GM12865 (cell line): ENCODE data around the gene MRPL20.

Source experiments
- DNase-seq: peaks from one replicate; pipeline ENCODE4 v3.0.0; 2010; ENCODE audit warnings: low read depth
- H3K4me3 ChIP-seq: 2 replicates; pipeline ENCODE4 v1.5.1; 2011; ENCODE audit warnings: mild to moderate bottlenecking, low read depth, low read length, control low read depth
- CTCF ChIP-seq: IDR thresholded peaks from 2 replicates; pipeline ENCODE4 v1.5.1; 2011; ENCODE audit warnings: low read length, control low read depth, low read depth, inconsistent platforms; ENCODE audit not compliant: insufficient read depth; ENCODE audit errors: missing control alignments

MRPL20 gene

DNA sequence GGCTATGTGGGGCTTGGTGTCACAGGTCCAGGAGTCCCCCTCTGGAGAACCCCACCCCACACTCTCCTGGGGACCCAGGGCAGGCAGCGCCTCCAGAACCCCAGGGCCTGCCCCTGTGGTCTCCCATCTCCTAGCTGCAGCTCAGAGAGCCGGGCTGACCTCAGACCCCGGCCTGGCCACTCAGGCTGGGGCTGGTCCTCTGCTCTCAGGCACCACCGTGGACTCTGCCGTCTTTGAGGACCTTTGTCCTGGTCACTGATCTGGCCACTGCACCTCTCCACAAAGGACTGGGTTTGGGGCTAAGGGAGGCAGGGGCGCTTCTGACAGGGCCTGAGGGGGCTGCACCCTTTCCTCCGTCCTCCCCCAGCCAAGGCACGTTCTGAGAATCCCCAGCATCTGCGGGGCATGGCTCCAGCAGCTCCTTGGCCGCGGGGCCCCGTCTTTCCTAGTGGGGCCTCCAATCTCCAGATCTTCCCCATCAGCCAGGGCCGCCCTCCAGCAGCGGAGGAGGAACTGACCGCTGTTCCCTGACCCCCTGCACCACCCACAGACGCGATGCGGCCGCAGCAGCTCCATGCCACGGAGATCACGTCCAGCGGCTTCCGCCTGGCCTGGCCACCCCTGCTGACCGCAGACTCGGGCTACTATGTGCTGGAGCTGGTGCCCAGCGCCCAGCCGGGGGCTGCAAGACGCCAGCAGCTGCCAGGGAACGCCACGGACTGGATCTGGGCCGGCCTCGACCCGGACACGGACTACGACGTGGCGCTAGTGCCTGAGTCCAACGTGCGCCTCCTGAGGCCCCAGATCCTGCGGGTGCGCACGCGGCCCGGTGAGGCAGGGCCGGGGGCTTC lies 31.7 kb upstream of the MRPL20 start:
- TF ChIP-seq CTCF: no peak
- DNase-seq: no peak
- H3K4me3 ChIP-seq: no peak overlapping the region

DNA sequence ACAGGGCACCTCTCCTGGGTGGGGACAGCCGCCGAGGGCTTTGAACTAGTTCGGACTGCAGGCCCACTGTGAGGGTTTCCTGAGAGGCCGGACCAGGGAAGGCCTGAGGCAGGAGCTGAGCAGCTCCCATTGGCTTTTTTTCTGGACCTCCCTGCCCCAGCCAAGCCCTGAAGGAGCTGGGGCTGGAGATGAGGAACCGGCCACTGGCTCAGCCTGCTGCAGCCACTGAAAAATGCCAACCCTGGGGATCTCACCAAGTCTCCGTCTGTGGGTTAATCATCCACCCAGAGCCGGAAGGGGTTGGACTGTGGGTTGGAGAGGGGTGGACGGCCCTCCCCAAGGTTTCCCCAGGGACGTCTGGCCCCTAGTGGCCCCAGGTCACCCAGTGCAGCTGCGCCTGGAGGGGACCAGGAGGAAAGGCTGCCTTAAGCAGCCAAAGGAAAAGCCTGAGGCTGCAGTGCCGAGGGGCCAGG lies 30.8 kb upstream of the MRPL20 start:
- H3K4me3 ChIP-seq: no peak overlapping the region
- no peak for TF ChIP-seq CTCF
- no peak for DNase-seq

DNA sequence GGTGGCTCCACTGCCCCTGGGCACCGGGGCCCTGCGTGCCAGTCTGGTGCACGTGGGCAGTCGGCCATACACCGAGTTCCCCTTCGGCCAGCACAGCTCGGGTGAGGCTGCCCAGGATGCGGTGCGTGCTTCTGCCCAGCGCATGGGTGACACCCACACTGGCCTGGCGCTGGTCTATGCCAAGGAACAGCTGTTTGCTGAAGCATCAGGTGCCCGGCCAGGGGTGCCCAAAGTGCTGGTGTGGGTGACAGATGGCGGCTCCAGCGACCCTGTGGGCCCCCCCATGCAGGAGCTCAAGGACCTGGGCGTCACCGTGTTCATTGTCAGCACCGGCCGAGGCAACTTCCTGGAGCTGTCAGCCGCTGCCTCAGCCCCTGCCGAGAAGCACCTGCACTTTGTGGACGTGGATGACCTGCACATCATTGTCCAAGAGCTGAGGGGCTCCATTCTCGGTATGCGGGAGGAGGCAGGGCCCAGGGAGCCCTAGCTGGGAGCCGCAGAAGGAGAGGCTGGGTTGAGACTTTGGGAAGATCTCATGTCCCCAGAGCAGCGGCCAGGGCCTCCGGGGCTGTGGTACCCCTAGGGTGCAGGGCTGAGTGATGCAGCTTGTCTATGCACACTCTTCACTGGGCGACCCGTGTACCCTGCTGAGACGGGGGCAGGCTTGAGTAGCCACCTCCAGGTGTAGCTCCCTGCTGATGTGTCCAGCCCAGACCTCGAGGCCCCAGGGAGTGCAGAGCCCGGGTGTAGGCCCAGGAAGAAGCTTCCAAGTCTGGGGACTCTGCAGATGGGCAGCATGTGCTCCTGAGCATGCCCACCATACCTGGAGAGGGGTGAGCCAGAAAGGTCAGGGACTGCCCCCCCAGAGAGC lies 30.2 kb upstream of the MRPL20 start:
- TF ChIP-seq CTCF: no peak
- H3K4me3 ChIP-seq: no peak overlapping the region
- DNase-seq: no peak

GRCh38 chr1:1436630-1437032 lies 29.5 kb upstream of the MRPL20 start:
- no peak overlapping the region for H3K4me3 ChIP-seq
- TF ChIP-seq CTCF: no peak
- DNase-seq: no peak

- H3K4me3 ChIP-seq: no peak overlapping the region
- DNase-seq: no peak
- TF ChIP-seq CTCF: no peak
These were observed 29.0 kb upstream of the MRPL20 start for GRCh38 chr1:1435911-1436629.

DNA sequence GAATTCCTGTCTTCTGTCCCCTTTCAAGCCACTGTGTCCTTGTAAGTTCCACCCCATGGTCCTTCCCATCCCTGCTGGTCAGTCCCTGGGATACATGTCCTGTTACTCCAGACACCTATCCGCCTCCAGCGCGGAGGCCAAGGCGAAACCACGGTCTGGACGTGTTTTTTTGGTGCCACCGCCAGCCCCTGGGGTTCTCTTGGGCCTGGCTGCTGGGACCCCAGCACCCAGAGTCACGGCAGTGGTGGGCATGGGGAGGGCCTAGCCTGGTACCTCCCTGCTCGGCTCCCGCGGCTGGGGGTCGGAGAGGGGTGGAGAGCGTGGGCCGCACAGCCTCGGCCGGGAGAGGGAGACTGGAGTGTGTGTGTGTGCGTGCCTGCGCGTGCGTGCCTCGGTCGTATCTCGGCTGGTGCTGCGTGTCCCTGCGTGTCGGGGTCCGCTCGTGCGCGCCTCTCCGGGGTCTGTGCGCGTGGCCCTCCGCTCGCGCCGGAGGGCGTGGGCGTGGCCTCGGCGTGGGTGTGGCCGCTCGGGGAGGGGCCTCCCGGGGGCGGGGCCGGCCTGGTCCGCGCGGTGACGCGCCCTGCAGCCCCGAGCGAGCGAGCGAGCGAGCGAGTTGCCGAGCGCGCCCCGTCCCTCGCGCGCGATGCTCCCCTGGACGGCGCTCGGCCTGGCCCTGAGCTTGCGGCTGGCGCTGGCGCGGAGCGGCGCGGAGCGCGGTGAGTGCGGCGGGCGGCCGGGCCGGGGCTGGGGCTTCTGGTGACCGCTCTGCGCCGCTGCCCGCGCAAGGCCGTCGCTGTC lies 28.2 kb upstream of the MRPL20 start, which contains the start of gene VWA1:
Gene VWA1 (plus strand): TSS at position 585 of the 798 bp plus-strand sequence. CDS start 59 bp downstream, at position 644.
- peak; percentile 54 for DNase-seq
- no peak for TF ChIP-seq CTCF

More for the DNA sequence above, 28.2 kb upstream of the MRPL20 start, which contains the start of gene VWA1:
- H3K4me3 ChIP-seq: no peak within 1 kb of the TSS
